GM10266 (cell line): ENCODE data around the gene NHEJ1.

Source experiments
- DNase-seq: peaks from one replicate; pipeline ENCODE4 v3.0.0; 2012; ENCODE audit errors: extremely low spot score
- TF ChIP-seq, protein P1 (sequence below): IDR thresholded peaks from 2 replicates; pipeline ENCODE4 v1.5.1; 2012; ENCODE audit warnings: mild to moderate bottlenecking, low read depth; ENCODE audit not compliant: control insufficient read depth, insufficient read depth; ENCODE audit errors: missing control alignments

The NHEJ1 gene

DNA sequence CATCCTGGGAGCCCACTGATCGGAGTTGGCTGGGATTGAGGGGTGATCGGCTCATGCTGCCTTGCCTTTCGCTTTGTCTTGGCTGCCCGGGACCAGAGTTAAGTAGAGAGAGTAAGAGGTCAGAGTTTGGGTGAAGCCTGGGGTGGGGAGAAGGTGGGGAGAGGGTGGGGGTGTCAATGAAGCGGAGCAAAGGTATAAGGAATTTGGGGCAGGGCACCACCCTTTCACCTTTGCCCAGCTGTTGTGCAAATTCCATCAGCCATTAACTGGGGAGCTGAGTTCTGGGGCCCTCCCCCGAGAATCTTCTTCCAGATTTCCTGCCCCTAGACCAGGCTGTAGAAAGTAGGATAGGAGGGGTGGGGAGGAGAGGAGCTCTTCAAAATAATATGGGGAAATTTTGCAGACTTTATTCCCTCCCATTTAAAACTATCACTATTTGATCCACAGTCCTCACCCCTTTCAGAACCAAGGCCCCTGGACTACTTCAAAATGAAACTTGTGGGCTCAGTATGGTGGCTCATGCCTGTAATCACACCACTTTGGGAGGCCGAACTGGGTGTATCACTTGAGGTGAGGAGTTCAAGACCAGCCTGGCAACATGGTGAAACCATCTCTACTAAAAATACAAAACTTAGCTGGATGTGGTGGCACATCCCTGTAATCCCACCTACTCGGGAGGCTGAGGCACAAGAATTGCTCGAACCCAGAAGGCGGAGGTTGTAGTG, 9.5 kb upstream of the NHEJ1 start, which contains the start of gene SLC23A3:
TSS of gene SLC23A3 (minus strand) at position 100 of the 725 bp plus-strand sequence. CDS start at position 55, 45 bp downstream.
- TF ChIP-seq, protein P1, sequence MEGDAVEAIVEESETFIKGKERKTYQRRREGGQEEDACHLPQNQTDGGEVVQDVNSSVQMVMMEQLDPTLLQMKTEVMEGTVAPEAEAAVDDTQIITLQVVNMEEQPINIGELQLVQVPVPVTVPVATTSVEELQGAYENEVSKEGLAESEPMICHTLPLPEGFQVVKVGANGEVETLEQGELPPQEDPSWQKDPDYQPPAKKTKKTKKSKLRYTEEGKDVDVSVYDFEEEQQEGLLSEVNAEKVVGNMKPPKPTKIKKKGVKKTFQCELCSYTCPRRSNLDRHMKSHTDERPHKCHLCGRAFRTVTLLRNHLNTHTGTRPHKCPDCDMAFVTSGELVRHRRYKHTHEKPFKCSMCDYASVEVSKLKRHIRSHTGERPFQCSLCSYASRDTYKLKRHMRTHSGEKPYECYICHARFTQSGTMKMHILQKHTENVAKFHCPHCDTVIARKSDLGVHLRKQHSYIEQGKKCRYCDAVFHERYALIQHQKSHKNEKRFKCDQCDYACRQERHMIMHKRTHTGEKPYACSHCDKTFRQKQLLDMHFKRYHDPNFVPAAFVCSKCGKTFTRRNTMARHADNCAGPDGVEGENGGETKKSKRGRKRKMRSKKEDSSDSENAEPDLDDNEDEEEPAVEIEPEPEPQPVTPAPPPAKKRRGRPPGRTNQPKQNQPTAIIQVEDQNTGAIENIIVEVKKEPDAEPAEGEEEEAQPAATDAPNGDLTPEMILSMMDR: no peak
- no peak for DNase-seq

GRCh38 chr2:219168932-219169331, 8.3 kb upstream of the NHEJ1 start:
- DNase-seq: no peak
- TF ChIP-seq, protein P1: no peak

DNA sequence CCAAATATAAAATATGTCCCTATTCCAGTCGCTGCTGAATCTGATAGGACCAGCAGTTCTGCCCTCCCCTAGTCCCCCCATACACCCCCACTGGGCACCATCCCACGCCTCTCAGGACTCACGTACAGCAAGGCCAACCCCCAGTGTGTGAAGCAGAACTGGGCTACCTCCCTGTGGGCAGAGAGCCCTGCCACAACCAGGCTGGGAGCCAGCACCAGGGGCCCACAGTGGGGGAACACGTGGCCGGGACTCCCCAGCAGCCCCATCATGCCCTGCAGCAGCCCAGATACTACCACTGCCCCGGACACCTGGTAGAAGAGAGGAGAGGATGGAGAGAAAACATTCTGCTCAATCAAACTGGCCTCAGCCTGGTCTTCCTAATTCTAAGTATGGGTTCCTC, 7.9 kb upstream of the NHEJ1 start:
- TF ChIP-seq, protein P1: no peak

DNA sequence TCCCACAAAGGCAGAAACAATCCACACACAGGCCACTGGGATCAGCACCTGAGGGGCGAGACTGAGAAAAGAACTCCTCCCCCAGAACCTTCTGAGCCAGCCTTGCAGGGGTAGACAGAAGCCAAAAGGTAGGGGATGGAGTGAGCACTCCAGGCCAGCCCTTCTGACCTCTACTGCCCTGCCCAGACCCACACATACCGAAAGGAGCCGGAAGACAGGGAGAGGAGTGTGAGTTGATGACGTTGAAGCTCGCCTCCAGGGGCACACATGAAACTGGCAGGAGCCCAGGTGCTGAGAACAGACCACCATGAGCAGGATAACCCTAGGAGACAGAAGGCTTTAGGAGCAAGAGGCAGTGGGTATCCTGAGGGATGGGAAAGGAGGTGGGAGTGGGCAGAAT, 7.4 kb upstream of the NHEJ1 start:
- TF ChIP-seq, protein P1: no peak
- DNase-seq: no peak

More for the DNA sequence above, 7.9 kb upstream of the NHEJ1 start:
- no peak for DNase-seq

DNA sequence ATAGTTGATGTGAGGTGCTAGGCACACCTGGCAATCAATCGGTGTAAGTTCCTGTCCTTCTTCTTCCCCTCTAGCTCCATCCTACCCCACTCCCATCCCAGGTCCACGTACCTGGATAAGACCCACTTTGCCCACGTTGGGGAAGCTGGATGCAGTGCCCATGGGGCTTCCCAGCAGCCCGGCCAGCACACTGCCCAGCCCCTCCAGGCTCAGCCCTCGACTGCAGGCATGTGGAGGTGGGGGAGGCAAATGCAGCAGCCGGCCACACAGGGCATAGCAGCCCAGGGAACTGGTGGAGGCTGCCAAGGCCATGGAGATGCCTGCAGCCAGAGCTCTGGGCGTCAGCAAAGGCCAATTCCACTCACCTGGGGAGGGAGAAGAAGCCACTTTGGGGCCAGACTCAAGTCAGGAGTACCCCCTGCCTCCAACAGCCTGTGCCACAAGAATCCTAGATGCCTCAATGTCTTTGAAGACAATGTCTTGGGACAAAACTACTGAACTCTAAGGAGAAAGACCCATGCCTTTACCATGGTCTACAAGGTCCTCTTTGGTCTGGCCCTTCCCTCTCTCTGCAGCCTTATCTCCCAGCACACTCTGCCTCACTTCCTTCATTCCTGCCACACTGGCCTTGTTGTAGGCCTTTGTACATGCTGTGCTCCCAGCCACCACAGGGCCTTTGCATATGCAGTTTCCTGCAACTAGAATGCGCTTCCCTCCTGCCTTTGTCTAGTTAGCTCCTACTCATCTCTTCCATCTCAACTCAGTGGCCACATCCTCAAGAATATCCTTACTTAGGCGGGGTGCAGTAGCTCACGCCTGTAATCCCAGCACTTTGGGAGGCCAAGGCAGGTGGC, 4.7 kb upstream of the NHEJ1 start:
- DNase-seq: no peak
- TF ChIP-seq, protein P1: no peak

DNA sequence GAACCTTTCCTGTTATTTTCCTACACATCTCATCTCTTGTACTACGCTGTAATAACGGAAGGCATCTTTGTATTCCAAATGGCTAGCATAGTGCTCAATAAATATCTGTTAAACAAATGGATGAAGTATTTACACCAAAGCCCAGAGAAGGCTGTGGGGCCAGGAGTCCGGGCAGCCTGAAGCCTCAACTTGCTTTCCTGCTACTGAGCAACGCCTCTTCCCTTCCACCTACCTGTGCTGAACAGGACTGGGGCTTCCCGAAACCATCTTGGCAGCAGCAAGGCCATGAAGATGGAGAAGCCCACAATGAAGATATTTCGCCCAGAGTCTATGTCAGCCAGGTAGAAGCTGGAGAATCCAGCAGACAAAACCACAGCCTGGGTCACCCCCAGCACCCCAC, 2.5 kb upstream of the NHEJ1 start:
- no peak for DNase-seq
- TF ChIP-seq, protein P1: no peak
